ENCODE data around the gene TMEM151A.
"Not testable (repeated sequence)": the region's sequence is repeated elsewhere in the genome, so short reads cannot be mapped to it uniquely, and the experiment has no call there.

The TMEM151A gene

GRCh38 chr11:66310324-66310723 lies 18.6 kb downstream of the TMEM151A start:
- DNase-seq: no peak

DNA sequence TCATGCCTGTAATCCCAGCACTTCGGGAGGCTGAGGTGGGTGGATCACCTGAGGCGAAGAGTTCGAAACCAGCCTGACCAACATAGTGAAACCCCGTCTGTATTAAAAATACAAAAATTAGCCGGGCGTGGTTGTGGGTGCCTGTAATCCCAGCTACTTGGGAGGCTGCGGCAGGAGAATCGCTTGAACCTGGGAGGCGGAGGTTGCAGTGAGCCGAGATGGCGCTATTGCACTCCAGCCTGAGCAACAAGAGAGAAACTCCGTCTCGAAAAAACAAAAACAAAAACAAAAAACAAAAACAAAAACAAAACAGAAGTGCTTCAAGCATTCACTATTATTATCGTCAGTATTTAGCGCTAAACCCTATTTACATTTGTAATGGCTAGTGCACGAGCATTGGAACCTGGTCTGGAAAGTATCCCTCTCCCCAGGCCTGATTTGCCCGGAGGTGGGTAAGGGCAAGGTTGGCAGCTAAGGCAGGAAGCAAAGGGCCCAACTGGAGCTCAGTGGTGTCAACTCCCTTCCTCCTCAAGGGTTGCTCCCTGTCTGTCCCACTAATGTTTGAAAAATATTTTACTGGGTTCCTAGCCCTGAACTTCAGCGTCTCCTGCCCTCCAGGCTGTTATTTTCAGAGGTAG lies 19.2 kb downstream of the TMEM151A start:
- DNase-seq: not testable (repeated sequence)

DNA sequence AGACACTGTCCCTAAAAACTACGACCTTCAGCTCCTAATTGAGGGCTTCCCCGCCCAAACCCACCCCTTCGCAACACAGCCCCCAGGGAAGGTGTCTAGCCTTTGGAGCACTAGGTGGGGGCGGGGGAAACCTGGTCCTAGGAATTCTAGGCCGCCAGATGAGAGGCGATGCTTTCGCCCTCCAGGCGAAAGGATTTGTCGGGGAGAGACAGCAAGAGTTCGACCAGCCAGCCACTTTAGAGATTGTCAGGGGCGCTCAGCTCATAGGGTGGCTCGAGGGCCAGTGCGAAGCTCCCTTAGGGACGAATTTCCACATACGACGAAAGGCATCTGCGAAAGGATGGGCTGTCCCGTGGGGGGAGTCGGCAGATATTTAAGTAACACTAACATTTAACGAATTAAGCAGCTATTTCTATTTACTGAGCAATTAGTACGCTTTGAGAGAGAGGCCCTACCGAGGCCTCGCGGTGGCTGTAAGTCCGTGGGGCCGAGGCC lies 19.8 kb downstream of the TMEM151A start:
- DNase-seq: no peak

GRCh38 chr11:66311965-66312548 lies 20.4 kb downstream of the TMEM151A start:
- DNase-seq: peak; percentile 99

GRCh38 chr11:66312549-66313320 lies 21.0 kb downstream of the TMEM151A start:
- DNase-seq: peak; percentile 100

GRCh38 chr11:66313321-66314185 lies 21.9 kb downstream of the TMEM151A start:
- DNase-seq: no peak

- DNase-seq: no peak
These were observed 22.4 kb downstream of the TMEM151A start for GRCh38 chr11:66314186-66314501.

- DNase-seq: no peak
These were observed 23.1 kb downstream of the TMEM151A start for GRCh38 chr11:66314561-66315497.

DNA sequence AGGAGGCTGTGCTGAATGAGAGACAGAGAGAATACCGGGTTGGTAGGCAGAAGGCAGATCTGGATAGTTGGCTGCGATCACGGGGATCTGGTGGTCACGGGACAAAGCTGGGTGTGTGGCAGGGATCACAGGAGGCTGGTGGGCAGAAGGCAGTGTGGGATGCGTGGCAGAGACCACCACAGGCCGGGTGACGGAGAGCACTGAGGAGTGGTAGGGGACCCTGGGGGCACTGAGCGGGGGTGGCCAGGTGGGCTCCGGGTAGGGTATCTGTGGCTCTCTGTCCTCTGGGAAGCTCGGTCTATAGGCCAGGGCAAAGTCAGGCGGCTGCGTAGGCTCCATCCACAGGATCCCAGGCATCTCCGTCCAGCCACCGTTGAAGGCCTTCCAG lies 23.8 kb downstream of the TMEM151A start:
- no peak for DNase-seq

- no peak for DNase-seq
These were observed 24.5 kb downstream of the TMEM151A start for GRCh38 chr11:66315921-66316811.

GRCh38 chr11:66316849-66317251 lies 25.2 kb downstream of the TMEM151A start, which contains the start of gene CD248:
Gene CD248, minus strand, starts transcription at chr11:66317044. Its CDS starts 17 bp downstream, at chr11:66317027.
- DNase-seq: no peak

GRCh38 chr11:66317322-66317722 lies 25.6 kb downstream of the TMEM151A start:
- peak; percentile 59 for DNase-seq

DNA sequence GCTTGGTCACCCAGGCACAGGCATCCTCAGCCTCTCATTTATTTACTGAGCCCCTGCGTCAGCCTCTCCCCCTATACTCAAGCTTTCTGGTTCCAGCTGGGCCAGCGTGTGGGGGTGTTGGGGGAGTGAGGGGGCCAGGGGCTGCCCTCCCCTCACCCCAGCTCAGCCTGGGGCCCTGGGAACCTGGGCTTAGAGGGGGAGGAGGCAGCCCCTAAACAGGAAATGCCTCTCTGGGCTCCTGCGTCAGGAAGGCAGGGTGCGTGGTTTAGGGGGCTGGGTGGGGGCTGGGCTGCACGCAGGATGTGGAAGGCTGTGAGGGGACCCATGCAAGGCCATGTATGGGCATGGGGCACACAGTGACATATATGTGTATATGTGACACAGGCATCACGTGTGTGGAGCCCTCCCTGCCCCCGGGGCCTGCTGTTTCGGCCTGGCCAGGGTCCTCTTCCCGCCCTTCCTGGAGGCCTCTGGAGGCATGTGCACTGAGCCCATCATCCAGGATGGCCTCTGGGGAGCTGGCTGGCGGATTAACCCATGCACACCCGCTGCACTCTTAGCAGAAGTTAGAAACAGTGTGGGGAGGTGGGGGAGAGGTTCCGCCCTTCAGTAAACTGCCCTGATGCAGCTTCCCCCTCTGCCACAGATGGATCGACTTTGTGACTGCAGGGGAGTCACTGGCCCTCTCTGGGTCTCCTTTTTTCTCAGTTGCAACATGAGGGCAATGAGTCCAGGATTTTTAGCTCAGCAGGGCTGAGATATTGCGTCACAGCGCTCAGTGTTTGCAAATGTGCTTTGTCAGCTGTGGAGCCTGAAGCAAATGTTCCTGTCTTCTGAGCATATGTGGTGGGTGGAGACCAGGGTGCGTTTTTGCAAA lies 26.3 kb downstream of the TMEM151A start:
- peak; percentile 84 for DNase-seq

- DNase-seq: no peak
These were observed 26.9 kb downstream of the TMEM151A start for GRCh38 chr11:66318600-66318970.

- not testable (repeated sequence) for DNase-seq
These were observed 28.6 kb downstream of the TMEM151A start for GRCh38 chr11:66320289-66320688.

- DNase-seq: not testable (repeated sequence)
These were observed 29.1 kb downstream of the TMEM151A start for GRCh38 chr11:66320748-66321147.

- no peak for DNase-seq
These were observed 29.9 kb downstream of the TMEM151A start for GRCh38 chr11:66321606-66322005.

GRCh38 chr11:66322732-66323427 lies 31.2 kb downstream of the TMEM151A start:
- DNase-seq: no peak

DNA sequence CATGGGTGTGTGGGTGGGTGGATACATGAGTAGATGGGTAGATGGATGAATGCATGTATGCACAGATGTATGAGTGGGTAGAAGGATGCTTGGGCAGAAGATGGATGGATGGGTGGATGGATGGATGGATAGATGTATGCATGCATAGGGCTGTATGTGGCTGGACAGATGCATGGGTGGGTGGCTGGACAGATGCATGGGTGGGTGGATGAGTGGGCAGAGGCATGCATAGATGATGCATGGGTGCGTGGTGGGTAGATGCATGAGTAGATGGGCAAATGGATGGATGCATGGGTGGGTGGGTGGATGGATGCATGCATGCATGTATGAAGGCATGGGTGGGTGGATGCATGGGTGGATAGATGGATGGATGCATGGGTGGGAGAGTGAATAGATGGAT lies 32.0 kb downstream of the TMEM151A start:
- no peak for DNase-seq

Data from activated gamma-delta T cell treated with Interleukin-2 at 50 U/mL for 16 hours (primary cell).